H9 (cell line): ENCODE results near the gene SPP1. TPM values are rescaled to one million over a fixed set of nuclear protein-coding genes. Genes with fewer than 3 reads are reported as not detected.

ENCODE experiments used
- DNase-seq: peaks from one replicate; pipeline ENCODE4 v3.0.0-alpha.2; 2017
- H2AFZ ChIP-seq: one replicate; pipeline ENCODE4 v1.6.1; 2013; ENCODE audit warnings: mild to moderate bottlenecking, low read length, control low read depth, moderate library complexity
- H2AK5ac ChIP-seq: 2 replicates; pipeline ENCODE4 v1.6.1; 2013; ENCODE audit warnings: low read length, control low read depth, mixed read lengths; ENCODE audit not compliant: insufficient read length
- H2BK120ac ChIP-seq: one replicate; pipeline ENCODE4 v1.6.1; 2013; ENCODE audit warnings: low read depth, mild to moderate bottlenecking, low read length, control low read depth, inconsistent platforms; ENCODE audit not compliant: poor library complexity, severe bottlenecking
- H2BK12ac ChIP-seq: 2 replicates; pipeline ENCODE4 v1.6.1; 2013; ENCODE audit warnings: low read length, control low read depth, mixed read lengths, low read depth; ENCODE audit not compliant: insufficient read length
- H2BK15ac ChIP-seq: 2 replicates; pipeline ENCODE4 v1.6.1; 2013; ENCODE audit warnings: low read depth, low read length, control low read depth
- H2BK20ac ChIP-seq: one replicate; pipeline ENCODE4 v1.6.1; 2013; ENCODE audit warnings: low read depth, mild to moderate bottlenecking, low read length, control low read depth, inconsistent platforms; ENCODE audit not compliant: poor library complexity, severe bottlenecking
- H2BK5ac ChIP-seq: 2 replicates; pipeline ENCODE4 v1.6.1; 2013; ENCODE audit warnings: low read length, control low read depth, mixed read lengths; ENCODE audit not compliant: insufficient read length
- H3K14ac ChIP-seq: 2 replicates; pipeline ENCODE4 v1.6.1; 2013; ENCODE audit warnings: low read length, control low read depth; ENCODE audit not compliant: insufficient read depth
- H3K18ac ChIP-seq: 2 replicates; pipeline ENCODE4 v1.6.1; 2013; ENCODE audit warnings: low read depth, mild to moderate bottlenecking, mixed read lengths, low read length, control low read depth; ENCODE audit not compliant: insufficient read length
- H3K23ac ChIP-seq: 2 replicates; pipeline ENCODE4 v1.6.1; 2013; ENCODE audit warnings: low read length, control low read depth, mixed read lengths, low read depth; ENCODE audit not compliant: insufficient read length
- H3K23me2 ChIP-seq: 2 replicates; pipeline ENCODE4 v1.6.1; 2013; ENCODE audit warnings: low read depth, mild to moderate bottlenecking, mixed read lengths, low read length, control low read depth; ENCODE audit not compliant: insufficient read length, poor library complexity, severe bottlenecking
- H3K27ac ChIP-seq: 2 replicates; pipeline ENCODE4 v1.5.1; 2013; ENCODE audit warnings: low read length, control low read depth, mixed read lengths, low read depth; ENCODE audit not compliant: insufficient read length
- H3K27me3 ChIP-seq: 2 replicates; pipeline ENCODE4 v1.6.1; 2013; ENCODE audit warnings: low read length, control low read depth, inconsistent platforms; ENCODE audit not compliant: insufficient read depth
- H3K4ac ChIP-seq: 2 replicates; pipeline ENCODE4 v1.6.1; 2013; ENCODE audit warnings: low read depth, mild to moderate bottlenecking, control low read depth, inconsistent platforms, low read length, moderate library complexity
- H3K4me1 ChIP-seq: 2 replicates; pipeline ENCODE4 v1.6.1; 2013; ENCODE audit warnings: low read length, control low read depth, inconsistent platforms; ENCODE audit not compliant: insufficient read depth
- H3K4me2 ChIP-seq: 2 replicates; pipeline ENCODE4 v1.6.1; 2013; ENCODE audit warnings: low read length, control low read depth, mixed read lengths; ENCODE audit not compliant: insufficient read length, insufficient read depth
- H3K56ac ChIP-seq: 2 replicates; pipeline ENCODE4 v1.6.1; 2013; ENCODE audit warnings: low read depth, mild to moderate bottlenecking, mixed read lengths, low read length, control low read depth; ENCODE audit not compliant: insufficient read length
- H3K79me1 ChIP-seq: 2 replicates; pipeline ENCODE4 v1.6.1; 2013; ENCODE audit warnings: low read depth, mild to moderate bottlenecking, moderate library complexity, low read length, control low read depth, inconsistent platforms; ENCODE audit not compliant: insufficient read depth, poor library complexity, severe bottlenecking
- H3K79me2 ChIP-seq: 2 replicates; pipeline ENCODE4 v1.6.1; 2013; ENCODE audit warnings: low read length, control low read depth, inconsistent platforms; ENCODE audit not compliant: insufficient read depth
- H3K9ac ChIP-seq: 2 replicates; pipeline ENCODE4 v1.6.1; 2013; ENCODE audit warnings: low read length, control low read depth, mixed read lengths; ENCODE audit not compliant: insufficient read length; ENCODE audit errors: extremely low read depth
- H3K9me3 ChIP-seq: one replicate; pipeline ENCODE4 v1.6.1; 2013; ENCODE audit warnings: low read depth, low read length, inconsistent platforms; ENCODE audit not compliant: control insufficient read depth
- H3T11ph ChIP-seq: one replicate; pipeline ENCODE4 v1.6.1; 2013; ENCODE audit warnings: mild to moderate bottlenecking, low read length, control low read depth, inconsistent platforms
- H4K20me1 ChIP-seq: one replicate; pipeline ENCODE4 v1.6.1; 2013; ENCODE audit not compliant: control insufficient read depth, insufficient read length, insufficient read depth
- H4K5ac ChIP-seq: 2 replicates; pipeline ENCODE4 v1.6.1; 2013; ENCODE audit warnings: low read depth, mild to moderate bottlenecking, mixed read lengths, low read length, control low read depth; ENCODE audit not compliant: insufficient read length
- H4K8ac ChIP-seq: replicated peaks from 2 replicates; pipeline ENCODE4 v1.6.1; 2013; ENCODE audit warnings: low read length, control low read depth, mixed read lengths, low read depth; ENCODE audit not compliant: insufficient read length
- H4K91ac ChIP-seq: 2 replicates; pipeline ENCODE4 v1.6.1; 2013; ENCODE audit warnings: low read depth, mild to moderate bottlenecking, moderate library complexity, mixed read lengths, low read length, control low read depth; ENCODE audit not compliant: insufficient read length
- H3K27ac Mint-ChIP-seq, 3 experiments: 2 replicates in 2 of 3; 3 replicates in 1 of 3; pipeline ENCODE4 v1.8.0; 2020 to 2021; ENCODE audit warnings: mixed read lengths in 3 of 3, mild to moderate bottlenecking in 1 of 3, moderate library complexity in 1 of 3
- H3K27me3 Mint-ChIP-seq: 2 replicates; pipeline ENCODE4 v1.8.0; 2021; ENCODE audit warnings: low read depth, mild to moderate bottlenecking, moderate library complexity, mixed read lengths
- H3K36me3 Mint-ChIP-seq, 3 experiments: 2 replicates in 2 of 3; 3 replicates in 1 of 3; pipeline ENCODE4 v1.8.0; 2020 to 2021; ENCODE audit warnings: low read depth in 3 of 3, mixed read lengths in 3 of 3; ENCODE audit not compliant: insufficient read depth in 1 of 3
- H3K4me1 Mint-ChIP-seq, 2 experiments: 2 replicates each; pipeline ENCODE4 v1.8.0; 2020; ENCODE audit warnings: mixed read lengths in 2 of 2
- H3K4me3 Mint-ChIP-seq, 2 experiments: 2 replicates in 1 of 2; 3 replicates in 1 of 2; pipeline ENCODE4 v1.8.0; 2020 to 2021; ENCODE audit warnings: mild to moderate bottlenecking in 2 of 2, mixed read lengths in 2 of 2, moderate library complexity in 1 of 2
- H3K9me3 Mint-ChIP-seq, 2 experiments: 2 replicates in 1 of 2; 3 replicates in 1 of 2; pipeline ENCODE4 v1.8.0; 2020; ENCODE audit warnings: mild to moderate bottlenecking in 2 of 2, mixed read lengths in 2 of 2, moderate library complexity in 1 of 2
- CTCF ChIP-seq: fragments of 200-600 bp; sonication (generic); conservative IDR thresholded peaks from 3 replicates; pipeline ENCODE4 v1.8.0; 2021; ENCODE audit warnings: antibody characterized with exemption, mild to moderate bottlenecking
- WGBS: extraction: QIAGEN DNeasy Blood & Tissue Kit; methylation state at CpG from one replicate; pipeline ENCODE4 v1.1.7; 2013; ENCODE audit warnings: missing lambda C conversion rate, low lambda C conversion rate, mixed read lengths; ENCODE audit not compliant: insufficient read length; ENCODE audit errors: extremely low coverage; 5-methylcytosine and 5-hydroxymethylcytosine counted together
- total RNA-seq: library from RNA; stranded (reverse); gene quantifications from 2 replicates; pipeline ENCODE4 v1.2.1, GENCODE V29; 2021

SPP1 gene
- total RNA-seq, 1 experiment from 2014 or later: 13.2 TPM

- peak overlapping the region; percentile 49 to 68; a peak in 3 of 5 replicates for H3K4me3 Mint-ChIP-seq
- Histone ChIP-seq H2BK15ac (no peak overlapping the region), H3K27me3 (no peaks in the 10 kb centered on the region), H3K14ac (no peak overlapping the region), H3K79me1 (no peaks in the 10 kb centered on the region), H3K4ac (no peak overlapping the region), H3K9me3 (no peaks in the 10 kb centered on the region), H3K27ac (no peak overlapping the region), H2AK5ac (no peak overlapping the region), H2BK5ac (no peak overlapping the region), H4K91ac (no peak overlapping the region), H3K9ac (peak overlapping the region; percentile 40), H3K23me2 (no peaks in the 10 kb centered on the region), H4K20me1 (no peaks in the 10 kb centered on the region), H3K4me2 (no peak overlapping the region), H4K5ac (no peak overlapping the region), H3K56ac (no peak overlapping the region), H3K79me2 (no peaks in the 10 kb centered on the region), H3K18ac (no peak overlapping the region), H2BK12ac (no peak overlapping the region), H2BK120ac (no peak overlapping the region), H2AFZ (no peak overlapping the region), H4K8ac (no peak overlapping the region), H3K23ac (no peak overlapping the region), H3K4me1 (no peaks in the 10 kb centered on the region; the same call in 1 of the 2 replicates), H2BK20ac (no peak overlapping the region), H3T11ph (no peak overlapping the region)
- H3K36me3 Mint-ChIP-seq: peaks cover 23 to 37% (median 34%) of the 10 kb centered on the region in 3 experiments
- H3K27me3 Mint-ChIP-seq: no peaks in the 10 kb centered on the region
- H3K4me1 Mint-ChIP-seq: peaks cover 37 to 51% of the 10 kb centered on the region in 2 experiments
- H3K27ac Mint-ChIP-seq: 0 out of 7 replicates have a peak overlapping the region, but pooled peaks of 1 of the 3 experiments have one; percentile 68
- no CpG with 5 or more reads among the region's 1 CpG for WGBS
- no peak for TF ChIP-seq CTCF
- no peak for DNase-seq
- no peaks in the 10 kb centered on the region for H3K9me3 Mint-ChIP-seq
These were observed 38.0 kb upstream of the SPP1 start for GRCh38 chr4:87937523-87937922.
